Middle frontal gyrus (tissue), 1 donor: Measurements from ENCODE around the gene SNCAIP.

Experiments
- DNase-seq: peaks from one replicate; pipeline ENCODE4 v3.0.0-alpha.2; 2015; ENCODE audit warnings: low spot score; ENCODE audit errors: extremely low spot score

Gene SNCAIP

GRCh38 chr5:122498163-122498562 lies 186.1 kb downstream of the SNCAIP start:
- DNase-seq: no peak

GRCh38 chr5:122499585-122499984 lies 187.5 kb downstream of the SNCAIP start:
- no peak for DNase-seq

GRCh38 chr5:122500245-122501088 lies 188.4 kb downstream of the SNCAIP start:
- DNase-seq: no peak

- no peak for DNase-seq
Observed at GRCh38 chr5:122501089-122501435, 189.0 kb downstream of the SNCAIP start.

GRCh38 chr5:122507045-122507444 lies 195.0 kb downstream of the SNCAIP start:
- no peak for DNase-seq

- no peak for DNase-seq
Observed at GRCh38 chr5:122507581-122507980, 195.5 kb downstream of the SNCAIP start.

GRCh38 chr5:122508623-122509022 lies 196.6 kb downstream of the SNCAIP start:
- no peak for DNase-seq
